HepG2 (cell line): ENCODE results near the gene SLC16A5. TPM values are rescaled to one million over a fixed set of nuclear protein-coding genes. Genes with fewer than 3 reads are reported as not detected.

Experiments used
- BCL6 ChIP-seq: IDR thresholded peaks from 2 replicates; pipeline ENCODE4 v1.6.1; 2016; ENCODE audit warnings: missing genetic modification reagents, missing compliant biosample characterization
- CEBPB ChIP-seq: IDR thresholded peaks from 2 replicates; pipeline ENCODE4 v1.6.1; 2011; ENCODE audit warnings: low read depth, low read length, improper control_type of control experiment, borderline replicate concordance
- CHD2 ChIP-seq: IDR thresholded peaks from 2 replicates; pipeline ENCODE4 v1.6.1; 2011; ENCODE audit warnings: low read depth, low read length, improper control_type of control experiment
- CREB1 ChIP-seq, 2 experiments: fragments of 450-650 bp in 1 of 2; IDR thresholded peaks; 2 replicates each; pipeline ENCODE4 v1.6.1; 2016 to 2017; ENCODE audit warnings: control low read depth in 1 of 2, mild to moderate bottlenecking in 1 of 2, missing compliant biosample characterization in 1 of 2, missing genetic modification characterization in 1 of 2
- FOSL1 ChIP-seq: sonication (generic); formaldehyde crosslinking; IDR thresholded peaks from 2 replicates; pipeline ENCODE4 v1.9.0; 2021; ENCODE audit warnings: missing genetic modification reagents, borderline replicate concordance
- FOXA1 ChIP-seq, 2 experiments: fragments of 450-650 bp in 1 of 2; sonication (generic) in 1 of 2; formaldehyde crosslinking in 1 of 2; IDR thresholded peaks; 2 replicates each; pipeline versions ENCODE4 v1.4.0 to v1.6.1; 2016 to 2020; ENCODE audit warnings: missing genetic modification reagents in 1 of 2
- GTF2F1 ChIP-seq: fragments of 150-350 bp; IDR thresholded peaks from 2 replicates; pipeline ENCODE4 v1.6.1; 2014; ENCODE audit warnings: low read length
- KAT8 ChIP-seq: IDR thresholded peaks from 2 replicates; pipeline ENCODE4 v1.6.1; 2016; ENCODE audit warnings: missing genetic modification reagents, missing compliant biosample characterization
- NFKBIZ ChIP-seq: IDR thresholded peaks from 2 replicates; pipeline ENCODE4 v1.6.1; 2018; ENCODE audit warnings: missing genetic modification reagents, missing compliant biosample characterization
- RARA ChIP-seq: IDR thresholded peaks from 2 replicates; pipeline ENCODE4 v1.6.1; 2016; ENCODE audit warnings: missing genetic modification reagents, missing compliant biosample characterization
- SYNCRIP ChIP-seq: fragments of 200-400 bp; formaldehyde crosslinking; IDR thresholded peaks from 2 replicates; pipeline ENCODE4 v1.6.1; 2018; ENCODE audit warnings: mild to moderate bottlenecking, low read depth, low read length; ENCODE audit not compliant: insufficient read depth
- TAF1 ChIP-seq: sonication (generic); formaldehyde crosslinking; IDR thresholded peaks from 2 replicates; pipeline ENCODE4 v1.4.0; 2020; ENCODE audit warnings: missing genetic modification reagents
- THYN1 ChIP-seq: sonication (generic); formaldehyde crosslinking; IDR thresholded peaks from 2 replicates; pipeline ENCODE4 v1.8.1; 2023; ENCODE audit warnings: low read depth, mild to moderate bottlenecking, moderate library complexity, missing genetic modification reagents, borderline replicate concordance
- YEATS4 ChIP-seq: sonication (generic); formaldehyde crosslinking; IDR thresholded peaks from 2 replicates; pipeline ENCODE4 v1.4.0; 2020; ENCODE audit warnings: missing genetic modification reagents, borderline replicate concordance
- ZFY ChIP-seq: sonication (generic); formaldehyde crosslinking; IDR thresholded peaks from 2 replicates; pipeline ENCODE4 v1.4.0; 2020; ENCODE audit warnings: missing genetic modification reagents
- ZNF570 ChIP-seq: sonication (generic); formaldehyde crosslinking; IDR thresholded peaks from 2 replicates; pipeline ENCODE4 v1.4.0; 2020; ENCODE audit warnings: mild to moderate bottlenecking, missing genetic modification reagents, borderline replicate concordance
- ZNF572 ChIP-seq: sonication (generic); formaldehyde crosslinking; IDR thresholded peaks from 2 replicates; pipeline ENCODE4 v1.5.1; 2020; ENCODE audit warnings: mild to moderate bottlenecking, missing genetic modification reagents
- ZZZ3 ChIP-seq: sonication (generic); formaldehyde crosslinking; IDR thresholded peaks from 2 replicates; pipeline ENCODE4 v1.4.0; 2020; ENCODE audit warnings: missing genetic modification reagents, mild to moderate bottlenecking, borderline replicate concordance
- polyA plus RNA-seq, 8 experiments: library from polyadenylated mRNA; depleted of rRNA in 3 of 8; stranded (reverse) in 7 of 8; unstranded in 1 of 8; fragments of >200 nt; fragmentation: Illumina TruSeq in 4 of 8; extraction: Trizol in 4 of 8; gene quantifications; 2 replicates each; pipeline versions ENCODE4 v1.2.1 to v1.2.3, GENCODE V29; 2011 to 2016; ENCODE audit warnings: low read depth in 4 of 8, missing spikeins in 1 of 8, mixed read lengths in 1 of 8; ENCODE audit not compliant: insufficient read depth in 1 of 8
- total RNA-seq, 5 experiments: library from RNA; depleted of rRNA; stranded (reverse); fragments of >200 nt; fragmentation: Illumina TruSeq; extraction: Trizol; gene quantifications; 2 replicates each; pipeline ENCODE4 v1.2.3, GENCODE V29; 2016; ENCODE audit warnings: low read depth in 1 of 5
- TF ChIP-seq, protein P1 (sequence below): sonication (generic); formaldehyde crosslinking; IDR thresholded peaks from 2 replicates; pipeline ENCODE4 v1.4.0; 2020; ENCODE audit warnings: mild to moderate bottlenecking, missing genetic modification reagents, borderline replicate concordance
- TF ChIP-seq, protein P2 (sequence below): sonication (generic); formaldehyde crosslinking; IDR thresholded peaks from 2 replicates; pipeline ENCODE4 v1.9.0; 2021; ENCODE audit warnings: missing genetic modification reagents, mild to moderate bottlenecking, borderline replicate concordance
- TF ChIP-seq, protein P3 (sequence below): sonication (generic); formaldehyde crosslinking; IDR thresholded peaks from 2 replicates; pipeline ENCODE4 v1.4.0; 2020; ENCODE audit warnings: missing genetic modification reagents

SLC16A5 gene
- total and polyA plus RNA-seq, 2 of the 13 experiments (the other 11 are each of a cell fraction or from before 2014, with no cell fraction given): 0.69 to 5.6 TPM

DNA sequence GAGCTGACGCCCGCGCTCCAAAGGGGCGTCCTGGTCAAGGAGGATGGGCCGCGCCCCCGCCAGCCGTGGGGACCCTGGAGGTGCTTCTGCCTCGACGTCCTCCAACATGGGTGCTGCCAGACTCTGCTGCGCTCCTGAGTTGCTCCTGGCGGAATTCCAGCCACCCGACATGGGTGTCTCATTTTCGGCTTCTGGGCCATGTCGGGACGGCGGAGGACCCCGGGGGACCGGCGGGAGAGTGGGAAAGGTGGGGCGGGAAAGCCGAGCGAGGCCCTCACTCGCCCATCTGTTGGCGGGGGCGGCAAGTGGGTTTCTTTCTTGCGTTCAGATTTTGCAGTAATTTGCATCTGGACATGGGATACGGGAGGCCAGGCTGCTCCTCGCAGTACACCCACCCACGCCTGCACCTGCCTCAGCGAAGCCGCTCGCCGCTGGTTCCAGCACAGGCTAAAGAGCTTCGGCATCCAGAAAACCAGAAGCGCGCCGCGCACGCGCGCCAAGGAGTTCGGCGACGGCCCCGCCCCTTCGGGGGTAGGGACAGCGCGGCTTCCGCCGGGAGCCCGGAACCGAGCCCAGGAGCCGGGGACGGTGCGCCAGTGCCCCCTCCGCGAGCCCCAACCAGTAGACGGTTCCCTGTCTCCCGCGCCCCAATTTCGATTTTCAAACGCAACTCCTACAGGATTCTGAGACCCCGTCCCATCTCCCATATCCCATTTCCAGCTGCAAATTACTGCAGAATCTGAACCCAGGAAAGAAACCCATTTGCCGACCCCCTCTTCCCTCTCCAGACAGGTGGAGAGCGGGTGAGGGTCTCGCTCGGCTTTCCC is 21.9 kb downstream of the SLC16A5 start, which contains the start of gene ARMC7 (continued):
- TF ChIP-seq, protein P1, sequence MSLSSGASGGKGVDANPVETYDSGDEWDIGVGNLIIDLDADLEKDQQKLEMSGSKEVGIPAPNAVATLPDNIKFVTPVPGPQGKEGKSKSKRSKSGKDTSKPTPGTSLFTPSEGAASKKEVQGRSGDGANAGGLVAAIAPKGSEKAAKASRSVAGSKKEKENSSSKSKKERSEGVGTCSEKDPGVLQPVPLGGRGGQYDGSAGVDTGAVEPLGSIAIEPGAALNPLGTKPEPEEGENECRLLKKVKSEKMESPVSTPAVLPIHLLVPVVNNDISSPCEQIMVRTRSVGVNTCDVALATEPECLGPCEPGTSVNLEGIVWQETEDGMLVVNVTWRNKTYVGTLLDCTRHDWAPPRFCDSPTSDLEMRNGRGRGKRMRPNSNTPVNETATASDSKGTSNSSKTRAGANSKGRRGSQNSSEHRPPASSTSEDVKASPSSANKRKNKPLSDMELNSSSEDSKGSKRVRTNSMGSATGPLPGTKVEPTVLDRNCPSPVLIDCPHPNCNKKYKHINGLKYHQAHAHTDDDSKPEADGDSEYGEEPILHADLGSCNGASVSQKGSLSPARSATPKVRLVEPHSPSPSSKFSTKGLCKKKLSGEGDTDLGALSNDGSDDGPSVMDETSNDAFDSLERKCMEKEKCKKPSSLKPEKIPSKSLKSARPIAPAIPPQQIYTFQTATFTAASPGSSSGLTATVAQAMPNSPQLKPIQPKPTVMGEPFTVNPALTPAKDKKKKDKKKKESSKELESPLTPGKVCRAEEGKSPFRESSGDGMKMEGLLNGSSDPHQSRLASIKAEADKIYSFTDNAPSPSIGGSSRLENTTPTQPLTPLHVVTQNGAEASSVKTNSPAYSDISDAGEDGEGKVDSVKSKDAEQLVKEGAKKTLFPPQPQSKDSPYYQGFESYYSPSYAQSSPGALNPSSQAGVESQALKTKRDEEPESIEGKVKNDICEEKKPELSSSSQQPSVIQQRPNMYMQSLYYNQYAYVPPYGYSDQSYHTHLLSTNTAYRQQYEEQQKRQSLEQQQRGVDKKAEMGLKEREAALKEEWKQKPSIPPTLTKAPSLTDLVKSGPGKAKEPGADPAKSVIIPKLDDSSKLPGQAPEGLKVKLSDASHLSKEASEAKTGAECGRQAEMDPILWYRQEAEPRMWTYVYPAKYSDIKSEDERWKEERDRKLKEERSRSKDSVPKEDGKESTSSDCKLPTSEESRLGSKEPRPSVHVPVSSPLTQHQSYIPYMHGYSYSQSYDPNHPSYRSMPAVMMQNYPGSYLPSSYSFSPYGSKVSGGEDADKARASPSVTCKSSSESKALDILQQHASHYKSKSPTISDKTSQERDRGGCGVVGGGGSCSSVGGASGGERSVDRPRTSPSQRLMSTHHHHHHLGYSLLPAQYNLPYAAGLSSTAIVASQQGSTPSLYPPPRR (CRISPR knock-in tag): no peak; the same call in 1 of the 2 replicates
- TF ChIP-seq ZNF570 (CRISPR knock-in tag) (no peak), THYN1 (no peak), CEBPB (no peak), CREB1 (IDR thresholded peaks at IDR 0.05) (no peak), CREB1 (CRISPR knock-in tag; IDR thresholded peaks at IDR 0.05) (no peak), CHD2 (no peak), SYNCRIP (no peak), BCL6 (no peak), ZNF572 (CRISPR knock-in tag) (no peak), ZZZ3 (CRISPR knock-in tag) (no peak), FOSL1 (peak; percentile 29; the same call in 1 of the 2 replicates), TAF1 (peak; percentile 73), FOXA1 (IDR thresholded peaks at IDR 0.05) (no peak), FOXA1 (CRISPR knock-in tag; IDR thresholded peaks at IDR 0.05) (0 out of 2 replicates have a peak, but pooled peaks have one; percentile 5), RARA (CRISPR knock-in tag) (no peak), NFKBIZ (no peak), YEATS4 (CRISPR knock-in tag) (peak; percentile 17; the same call in 1 of the 2 replicates), ZFY (CRISPR knock-in tag) (peak; percentile 71), KAT8 (CRISPR knock-in tag) (peak; percentile 80), GTF2F1 (no peak)
- TF ChIP-seq, protein P2, sequence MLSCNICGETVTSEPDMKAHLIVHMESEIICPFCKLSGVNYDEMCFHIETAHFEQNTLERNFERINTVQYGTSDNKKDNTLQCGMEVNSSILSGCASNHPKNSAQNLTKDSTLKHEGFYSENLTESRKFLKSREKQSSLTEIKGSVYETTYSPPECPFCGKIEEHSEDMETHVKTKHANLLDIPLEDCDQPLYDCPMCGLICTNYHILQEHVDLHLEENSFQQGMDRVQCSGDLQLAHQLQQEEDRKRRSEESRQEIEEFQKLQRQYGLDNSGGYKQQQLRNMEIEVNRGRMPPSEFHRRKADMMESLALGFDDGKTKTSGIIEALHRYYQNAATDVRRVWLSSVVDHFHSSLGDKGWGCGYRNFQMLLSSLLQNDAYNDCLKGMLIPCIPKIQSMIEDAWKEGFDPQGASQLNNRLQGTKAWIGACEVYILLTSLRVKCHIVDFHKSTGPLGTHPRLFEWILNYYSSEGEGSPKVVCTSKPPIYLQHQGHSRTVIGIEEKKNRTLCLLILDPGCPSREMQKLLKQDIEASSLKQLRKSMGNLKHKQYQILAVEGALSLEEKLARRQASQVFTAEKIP: no peak
- TF ChIP-seq, protein P3, sequence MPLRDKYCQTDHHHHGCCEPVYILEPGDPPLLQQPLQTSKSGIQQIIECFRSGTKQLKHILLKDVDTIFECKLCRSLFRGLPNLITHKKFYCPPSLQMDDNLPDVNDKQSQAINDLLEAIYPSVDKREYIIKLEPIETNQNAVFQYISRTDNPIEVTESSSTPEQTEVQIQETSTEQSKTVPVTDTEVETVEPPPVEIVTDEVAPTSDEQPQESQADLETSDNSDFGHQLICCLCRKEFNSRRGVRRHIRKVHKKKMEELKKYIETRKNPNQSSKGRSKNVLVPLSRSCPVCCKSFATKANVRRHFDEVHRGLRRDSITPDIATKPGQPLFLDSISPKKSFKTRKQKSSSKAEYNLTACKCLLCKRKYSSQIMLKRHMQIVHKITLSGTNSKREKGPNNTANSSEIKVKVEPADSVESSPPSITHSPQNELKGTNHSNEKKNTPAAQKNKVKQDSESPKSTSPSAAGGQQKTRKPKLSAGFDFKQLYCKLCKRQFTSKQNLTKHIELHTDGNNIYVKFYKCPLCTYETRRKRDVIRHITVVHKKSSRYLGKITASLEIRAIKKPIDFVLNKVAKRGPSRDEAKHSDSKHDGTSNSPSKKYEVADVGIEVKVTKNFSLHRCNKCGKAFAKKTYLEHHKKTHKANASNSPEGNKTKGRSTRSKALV: peak; percentile 33; the same call in 1 of the 2 replicates
